Lower leg skin (tissue), 3 donors: Measurements from ENCODE around the gene PTCH1.

Source experiments
- POLR2A ChIP-seq, 2 donors: fragments of 450-650 bp; IDR thresholded peaks; one replicate each; pipeline ENCODE4 v1.6.1; 2016 to 2017; ENCODE audit warnings: antibody characterized with exemption in 2 of 2, mild to moderate bottlenecking in 1 of 2, moderate library complexity in 1 of 2
- TF ChIP-seq, protein P1 (sequence below), 3 donors: fragments of 450-650 bp; IDR thresholded peaks; one replicate each; pipeline ENCODE4 v1.5.1; 2016; ENCODE audit warnings: antibody characterized with exemption in 3 of 3, mild to moderate bottlenecking in 3 of 3, moderate library complexity in 2 of 3

DNA sequence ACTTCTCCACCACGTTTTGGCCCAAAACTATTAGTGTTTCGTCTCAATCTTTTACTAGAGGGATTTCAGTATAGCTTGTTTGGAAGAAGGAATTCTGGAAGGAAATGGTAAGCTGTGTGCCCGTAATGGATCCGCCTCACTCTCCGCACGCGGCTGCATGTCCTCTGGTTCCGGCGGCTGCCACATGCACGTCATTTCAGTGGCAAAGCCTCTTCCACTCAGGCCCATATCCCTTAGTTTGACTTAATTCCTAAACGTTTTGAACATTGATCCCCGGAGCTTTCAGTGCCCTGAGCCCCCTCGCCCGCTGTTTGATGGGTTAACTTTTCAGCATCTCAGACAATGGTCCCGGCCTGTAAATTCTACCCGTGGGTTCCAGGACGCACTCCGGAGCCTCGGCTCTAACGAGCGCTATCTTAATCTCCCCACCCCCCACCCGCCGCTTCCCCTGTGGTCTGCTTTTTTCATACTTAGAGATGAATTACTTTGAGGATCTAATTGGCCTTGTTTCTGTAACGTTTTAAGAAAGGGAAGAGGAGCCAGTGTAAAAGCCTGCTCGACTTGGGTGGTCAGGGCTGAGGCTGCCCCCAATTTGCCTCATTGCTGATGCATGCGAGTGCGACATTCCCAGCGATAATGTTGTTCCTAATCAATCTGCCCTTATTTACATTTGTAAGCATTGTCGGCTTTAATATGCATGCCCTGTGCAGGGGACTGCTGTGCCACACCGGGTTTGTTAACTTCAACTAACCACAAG lies 4.6 kb downstream of the PTCH1 start:
- TF ChIP-seq, protein P1, sequence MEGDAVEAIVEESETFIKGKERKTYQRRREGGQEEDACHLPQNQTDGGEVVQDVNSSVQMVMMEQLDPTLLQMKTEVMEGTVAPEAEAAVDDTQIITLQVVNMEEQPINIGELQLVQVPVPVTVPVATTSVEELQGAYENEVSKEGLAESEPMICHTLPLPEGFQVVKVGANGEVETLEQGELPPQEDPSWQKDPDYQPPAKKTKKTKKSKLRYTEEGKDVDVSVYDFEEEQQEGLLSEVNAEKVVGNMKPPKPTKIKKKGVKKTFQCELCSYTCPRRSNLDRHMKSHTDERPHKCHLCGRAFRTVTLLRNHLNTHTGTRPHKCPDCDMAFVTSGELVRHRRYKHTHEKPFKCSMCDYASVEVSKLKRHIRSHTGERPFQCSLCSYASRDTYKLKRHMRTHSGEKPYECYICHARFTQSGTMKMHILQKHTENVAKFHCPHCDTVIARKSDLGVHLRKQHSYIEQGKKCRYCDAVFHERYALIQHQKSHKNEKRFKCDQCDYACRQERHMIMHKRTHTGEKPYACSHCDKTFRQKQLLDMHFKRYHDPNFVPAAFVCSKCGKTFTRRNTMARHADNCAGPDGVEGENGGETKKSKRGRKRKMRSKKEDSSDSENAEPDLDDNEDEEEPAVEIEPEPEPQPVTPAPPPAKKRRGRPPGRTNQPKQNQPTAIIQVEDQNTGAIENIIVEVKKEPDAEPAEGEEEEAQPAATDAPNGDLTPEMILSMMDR (IDR thresholded peaks at IDR 0.05), result no peak
- no peak for TF ChIP-seq POLR2A (IDR thresholded peaks at IDR 0.05)
